Mesangial cell (primary cell): ENCODE data around the gene CCDC15. TPM values are rescaled to one million over a fixed set of nuclear protein-coding genes. Genes with fewer than 3 reads are reported as not detected.

Source experiments
- total RNA-seq: library from RNA; depleted of rRNA; stranded (reverse); fragments of >200 nt; gene quantifications from 2 replicates; pipeline ENCODE4 v1.2.3, GENCODE V29; 2015

CCDC15 gene, protein sequence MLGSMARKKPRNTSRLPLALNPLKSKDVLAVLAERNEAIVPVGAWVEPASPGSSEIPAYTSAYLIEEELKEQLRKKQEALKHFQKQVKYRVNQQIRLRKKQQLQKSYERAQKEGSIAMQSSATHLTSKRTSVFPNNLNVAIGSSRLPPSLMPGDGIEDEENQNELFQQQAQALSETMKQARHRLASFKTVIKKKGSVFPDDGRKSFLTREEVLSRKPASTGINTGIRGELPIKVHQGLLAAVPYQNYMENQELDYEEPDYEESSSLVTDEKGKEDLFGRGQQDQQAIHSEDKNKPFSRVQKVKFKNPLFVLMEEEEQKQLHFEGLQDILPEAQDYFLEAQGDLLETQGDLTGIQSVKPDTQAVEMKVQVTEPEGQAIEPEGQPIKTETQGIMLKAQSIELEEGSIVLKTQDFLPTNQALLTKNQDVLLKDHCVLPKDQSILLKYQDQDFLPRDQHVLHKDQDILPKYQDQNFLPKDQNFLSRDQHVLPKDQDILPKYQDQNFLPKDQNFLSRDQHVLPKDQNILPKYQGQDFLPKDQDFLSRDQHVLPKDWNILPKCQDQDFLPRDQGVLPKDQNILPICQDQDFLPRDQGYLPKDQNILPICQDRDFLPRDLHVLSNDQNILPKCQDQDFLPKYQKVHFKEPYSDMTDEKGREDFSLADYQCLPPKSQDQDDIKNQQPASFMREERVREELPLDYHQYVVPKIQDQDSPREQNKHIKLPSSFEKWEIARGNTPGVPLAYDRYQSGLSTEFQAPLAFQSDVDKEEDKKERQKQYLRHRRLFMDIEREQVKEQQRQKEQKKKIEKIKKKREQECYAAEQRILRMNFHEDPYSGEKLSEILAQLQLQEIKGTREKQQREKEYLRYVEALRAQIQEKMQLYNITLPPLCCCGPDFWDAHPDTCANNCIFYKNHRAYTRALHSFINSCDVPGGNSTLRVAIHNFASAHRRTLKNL
- 0.25 and 2.3 TPM in 2 replicates for total RNA-seq

DNA sequence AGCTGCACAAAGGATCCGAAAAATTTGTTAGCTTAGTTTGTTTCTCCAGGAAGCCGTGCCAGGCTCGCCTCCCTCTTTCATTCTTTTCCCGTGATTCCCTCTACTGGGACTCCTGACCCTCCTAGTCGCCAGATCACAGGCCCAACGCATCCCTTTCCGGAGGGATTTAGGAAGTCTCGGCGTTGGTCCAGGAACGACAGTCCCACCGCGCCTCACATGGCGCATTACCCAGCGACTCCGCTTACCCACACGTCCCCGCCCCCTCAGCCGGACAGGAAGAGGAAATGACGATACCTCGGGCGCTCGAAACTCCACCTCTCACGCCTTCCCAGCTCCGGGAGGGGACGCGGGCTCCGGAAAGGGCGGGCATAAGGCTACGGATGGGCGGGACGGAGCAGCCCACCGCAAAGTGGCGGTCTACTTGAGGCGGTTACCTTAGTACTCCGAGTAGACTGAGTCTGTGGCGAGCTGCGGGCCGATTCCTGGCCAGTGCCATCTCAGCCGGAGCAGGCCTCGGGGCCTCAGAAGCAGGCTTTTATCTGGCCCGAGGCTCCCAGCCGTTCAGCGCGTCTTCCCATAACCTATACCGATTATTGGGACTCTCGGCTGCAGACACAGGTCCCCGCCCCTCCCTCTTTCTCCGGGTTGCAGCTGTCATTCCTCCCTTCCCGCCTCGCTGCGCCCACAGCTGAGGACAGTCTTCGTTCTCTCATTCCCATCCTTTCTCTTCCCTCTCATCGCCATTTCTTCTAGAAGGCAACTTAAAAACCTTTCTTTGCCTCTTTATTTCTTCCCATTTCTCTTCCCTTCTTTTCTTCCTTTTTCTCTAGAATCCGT is at the start of gene CCDC15:
Gene CCDC15, plus strand, starts transcription at position 450 of the 837 bp plus-strand sequence. CDS start 531 bp downstream, outside the sequence.

DNA sequence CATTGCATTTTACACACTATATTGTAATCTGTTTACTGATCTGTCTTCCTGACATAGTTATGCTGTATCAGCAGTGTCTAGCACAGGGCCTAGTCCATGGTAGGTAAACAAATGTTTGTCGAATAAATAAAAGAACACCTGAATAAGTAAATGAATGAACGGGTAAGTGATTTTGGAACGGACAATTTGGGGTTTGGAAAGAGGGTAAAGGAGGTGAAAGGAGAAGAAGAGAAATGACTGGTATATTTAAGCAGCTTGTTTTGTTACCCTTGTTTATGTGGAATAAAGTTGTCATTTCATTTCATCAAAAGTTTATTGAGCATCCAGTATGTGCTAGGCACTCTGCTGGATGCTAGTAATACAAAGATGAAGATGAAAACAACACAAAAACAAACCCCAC is 35.1 kb upstream of the CCDC15 start, which contains the start of gene HEPN1:
Gene HEPN1, plus strand, starts transcription at position 301 of the 400 bp plus-strand sequence.

DNA sequence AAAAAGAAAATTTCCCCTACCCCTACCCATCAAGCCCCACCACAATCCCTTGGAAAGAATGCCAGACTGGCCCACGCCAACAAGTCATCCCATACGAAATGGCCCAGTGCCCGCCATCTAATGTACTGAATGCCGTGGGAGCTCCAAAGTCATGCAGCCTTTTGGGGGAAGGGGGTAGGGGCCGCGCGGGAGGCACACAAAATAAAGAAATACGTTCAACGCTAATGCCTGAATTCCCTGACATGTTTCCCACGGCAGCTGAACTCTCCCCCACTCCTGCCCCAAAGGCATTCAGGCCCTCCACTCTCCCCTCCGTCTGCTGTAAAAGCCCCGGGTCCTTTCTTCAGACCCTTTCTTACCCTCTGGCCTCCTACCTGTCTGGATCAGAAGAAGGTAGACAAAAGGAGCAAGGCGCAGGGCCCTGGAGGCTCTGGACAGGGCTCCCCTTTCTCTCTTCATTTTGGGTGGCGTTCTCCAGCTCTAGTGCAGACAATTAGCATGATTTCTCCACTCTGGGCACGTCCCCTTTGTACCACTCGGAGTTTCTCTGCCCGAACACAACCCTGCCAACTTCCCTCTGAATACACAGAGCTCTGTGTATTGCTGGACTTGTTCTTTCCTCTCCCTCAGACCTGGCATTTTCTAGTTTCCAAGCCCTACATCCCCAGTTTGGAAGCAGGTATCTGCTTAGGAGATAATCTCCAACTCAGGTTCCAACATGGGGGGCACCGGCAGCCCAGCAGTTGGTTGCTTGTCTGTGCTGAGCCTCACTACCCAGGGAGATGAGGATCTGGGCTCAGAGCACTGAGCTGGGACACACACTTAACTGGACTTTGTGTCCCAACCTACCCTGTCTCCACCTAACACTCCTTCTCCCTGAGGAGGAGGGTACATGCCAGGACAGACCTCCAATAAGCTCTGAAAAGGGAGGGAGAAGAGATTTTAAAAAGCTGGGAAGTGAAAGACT is 18.2 kb upstream of the CCDC15 start, which contains the start of gene HEPACAM:
Gene HEPACAM, minus strand, starts transcription at position 500 of the 967 bp plus-strand sequence. Its CDS starts 41 bp downstream, at position 459.

DNA sequence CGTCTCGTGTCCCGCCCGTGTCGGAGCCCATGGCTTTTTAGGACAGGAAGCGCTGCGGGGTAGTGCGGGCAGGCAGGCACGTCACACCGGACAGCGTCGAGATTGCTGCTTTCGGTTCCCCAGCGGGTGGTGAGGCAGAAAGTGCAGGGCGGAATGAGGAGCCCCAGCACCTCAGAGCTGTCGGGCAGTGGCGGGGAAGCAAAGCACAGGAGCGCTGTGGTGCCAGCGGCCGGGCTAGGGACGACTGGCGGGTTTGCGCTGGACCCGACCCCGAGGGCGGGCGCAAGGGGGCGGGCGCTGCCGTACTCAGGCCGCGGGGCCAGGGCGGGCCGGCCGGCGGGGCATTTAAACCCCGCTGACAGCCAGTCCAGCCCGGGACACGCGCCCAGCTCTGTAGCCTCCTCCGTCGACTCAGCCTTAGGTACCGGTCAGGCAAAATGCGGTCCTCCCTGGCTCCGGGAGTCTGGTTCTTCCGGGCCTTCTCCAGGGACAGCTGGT is 109.0 kb downstream of the CCDC15 start, which contains the start of gene SLC37A2:
Gene SLC37A2, plus strand, starts transcription at position 375 of the 498 bp plus-strand sequence. Its CDS starts 63 bp downstream, at position 438.

Other genes with a start within 250 kb of the CCDC15 start
- gene NRGN, start 214.3 kb upstream of the CCDC15 start, total RNA-seq, result 0.76 and 11.1 TPM in 2 replicates
- 0.13 TPM in 1 of 2 replicates, not detected in the other for gene VSIG2, start 201.9 kb upstream of the CCDC15 start, total RNA-seq
- gene ESAM, start 191.9 kb upstream of the CCDC15 start, total RNA-seq, result 6.1 and 35.7 TPM in 2 replicates
- 7.5 and 11.1 TPM in 2 replicates for gene MSANTD2, start 153.8 kb upstream of the CCDC15 start, total RNA-seq
- gene ROBO3, start 88.8 kb upstream of the CCDC15 start, total RNA-seq, result 22.3 and 22.6 TPM in 2 replicates
- 0.65 and 0.76 TPM in 2 replicates for gene ROBO4, start 56.3 kb upstream of the CCDC15 start, total RNA-seq
- gene HEPN1, start 35.0 kb upstream of the CCDC15 start, total RNA-seq, result not detected in 2 replicates
- gene HEPACAM, start 18.2 kb upstream of the CCDC15 start, total RNA-seq, result not detected in 2 replicates
- 0.25 and 0.98 TPM in 2 replicates for gene SLC37A2, start 109.1 kb downstream of the CCDC15 start, total RNA-seq
- gene TMEM218, start 157.4 kb downstream of the CCDC15 start, total RNA-seq, result 23.0 and 23.6 TPM in 2 replicates
- gene PKNOX2, start 210.5 kb downstream of the CCDC15 start, total RNA-seq, result 0.98 and 1.6 TPM in 2 replicates